Ovary (tissue), 9 donors: ENCODE measurements around the gene ITSN1. TPM values are rescaled to one million over a fixed set of nuclear protein-coding genes. Genes with fewer than 3 reads are reported as not detected.

ENCODE experiments used
- DNase-seq, 5 donors: peaks; one replicate each; pipeline ENCODE4 v3.0.0-alpha.2; 2019 to 2020
- H3K27ac ChIP-seq, 2 donors: fragments of 200-600 bp; one replicate each; pipeline versions ENCODE4 v1.5.1 to v1.8.0; 2019 to 2022
- H3K27me3 ChIP-seq: fragments of 200-600 bp; one replicate; pipeline ENCODE4 v1.8.0; 2022
- H3K36me3 ChIP-seq: fragments of 200-600 bp; sonication (generic); one replicate; pipeline ENCODE4 v1.5.1; 2019
- H3K4me1 ChIP-seq: one replicate; pipeline ENCODE4 v1.8.1; 2013; ENCODE audit warnings: mild to moderate bottlenecking, moderate library complexity; ENCODE audit not compliant: insufficient read depth
- H3K4me3 ChIP-seq: fragments of 200-600 bp; sonication (generic); one replicate; pipeline ENCODE4 v1.5.1; 2017
- H3K9me3 ChIP-seq, 2 donors: fragments of 200-600 bp in 1 of 2; sonication (generic) in 1 of 2; one replicate each; pipeline versions ENCODE4 v1.5.1 to v1.8.1; 2013 to 2019; ENCODE audit warnings: mild to moderate bottlenecking in 1 of 2, moderate library complexity in 1 of 2
- EP300 ChIP-seq: sonication (generic); formaldehyde crosslinking; IDR thresholded peaks from one replicate; pipeline ENCODE4 v1.6.1; 2017; ENCODE audit warnings: antibody characterized with exemption
- POLR2A ChIP-seq: fragments of 450-650 bp; IDR thresholded peaks from one replicate; pipeline ENCODE4 v1.6.1; 2017; ENCODE audit warnings: antibody characterized with exemption, mild to moderate bottlenecking, moderate library complexity
- WGBS, 3 donors: extraction: QIAGEN DNeasy Blood & Tissue Kit in 1 of 3; methylation state at CpG; one replicate each; pipeline versions ENCODE4 v1.1.5 to v1.1.7; 2013 to 2017; 5-methylcytosine and 5-hydroxymethylcytosine counted together
- intact Hi-C, 4 donors: fragments of 100-400 bp; cut with DNase I; formaldehyde crosslinking; loops; one replicate each; pipeline versions ENCODE4 v1.11.0 to v1.15.1; 2022 to 2023
- polyA plus RNA-seq, 2 donors: library from polyadenylated mRNA; stranded (reverse); fragments of 200-250 nt in 1 of 2; fragments of 350-450 nt in 1 of 2; fragmentation: Illumina TruSeq in 1 of 2; extraction: RNeasy Lipid Tissue Mini Kit (QIAGEN cat#74804) in 1 of 2; gene quantifications; one replicate each; pipeline ENCODE4 v1.2.3, GENCODE V29; 2013 to 2014
- total RNA-seq, 7 donors: library from RNA; depleted of rRNA in 2 of 7; stranded (reverse); fragments of >200 nt in 2 of 7; fragmentation: NEBNext Ultra II Directional in 3 of 7; extraction: Animal tissue kit (Norgen Biotek cat#: 25700) in 3 of 7; gene quantifications; one replicate each; pipeline versions ENCODE4 v1.1.0 to v1.2.4, GENCODE V29; 2016 to 2023
- TF ChIP-seq, protein P1 (sequence below), 3 donors: fragments of 450-650 bp in 2 of 3; fragments of 200-600 bp in 1 of 3; IDR thresholded peaks; one replicate each; pipeline versions ENCODE4 v1.5.1 to v1.8.0; 2016 to 2022; ENCODE audit warnings: antibody characterized with exemption in 3 of 3, mild to moderate bottlenecking in 1 of 3
- donor health status: DM: no; HTN: no; CAD: no; lungs with moderate emphysema.
- donor health status: DM: no; HTN: no; CAD: no.
- donor health status: Bipolar disorder and iron deficiency.
- donor health status: DM: yes; HTN: yes; CAD: no.
- donor health status: DM: no; HTN: no; CAD: no.
- donor health status: DM: yes; HTN: yes; CAD: no.

The ITSN1 gene
- total and polyA plus RNA-seq, 9 donors = 22.6 to 61.3 (median 36.4) TPM

DNA sequence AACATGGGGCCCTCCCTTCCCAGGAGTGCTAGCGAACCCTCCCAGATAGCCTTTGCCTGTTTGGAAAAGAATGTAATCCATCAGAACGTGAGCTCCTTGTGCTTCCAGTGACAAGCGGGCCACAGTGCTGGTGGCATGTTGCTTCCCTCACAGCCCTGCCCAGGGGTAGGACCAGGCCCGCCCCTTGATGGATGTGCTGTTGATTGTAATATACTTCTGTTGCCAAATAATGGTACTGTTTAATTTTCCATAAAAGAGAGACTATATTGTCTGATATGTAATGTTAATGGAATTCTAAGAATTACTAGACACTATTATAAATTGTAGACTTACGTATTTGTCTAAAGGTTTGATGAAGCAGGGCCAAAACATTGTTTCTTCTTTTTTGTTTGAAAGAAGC, 256.9 kb downstream of the ITSN1 start:
- intact Hi-C loops = loop anchor here (5.0 to 10.0 kb wide), 2 partner anchors 254 to 257 kb away; partner anchors contain the start of genes CRYZL1 (in 4 of the 4) and ITSN1 (in 4 of the 4)
- 55 to 62% (median 56%) methylated on average over 5 of the region's 5 CpGs for WGBS, 3 donors
- no peak overlapping the region for H3K4me3 ChIP-seq

DNA sequence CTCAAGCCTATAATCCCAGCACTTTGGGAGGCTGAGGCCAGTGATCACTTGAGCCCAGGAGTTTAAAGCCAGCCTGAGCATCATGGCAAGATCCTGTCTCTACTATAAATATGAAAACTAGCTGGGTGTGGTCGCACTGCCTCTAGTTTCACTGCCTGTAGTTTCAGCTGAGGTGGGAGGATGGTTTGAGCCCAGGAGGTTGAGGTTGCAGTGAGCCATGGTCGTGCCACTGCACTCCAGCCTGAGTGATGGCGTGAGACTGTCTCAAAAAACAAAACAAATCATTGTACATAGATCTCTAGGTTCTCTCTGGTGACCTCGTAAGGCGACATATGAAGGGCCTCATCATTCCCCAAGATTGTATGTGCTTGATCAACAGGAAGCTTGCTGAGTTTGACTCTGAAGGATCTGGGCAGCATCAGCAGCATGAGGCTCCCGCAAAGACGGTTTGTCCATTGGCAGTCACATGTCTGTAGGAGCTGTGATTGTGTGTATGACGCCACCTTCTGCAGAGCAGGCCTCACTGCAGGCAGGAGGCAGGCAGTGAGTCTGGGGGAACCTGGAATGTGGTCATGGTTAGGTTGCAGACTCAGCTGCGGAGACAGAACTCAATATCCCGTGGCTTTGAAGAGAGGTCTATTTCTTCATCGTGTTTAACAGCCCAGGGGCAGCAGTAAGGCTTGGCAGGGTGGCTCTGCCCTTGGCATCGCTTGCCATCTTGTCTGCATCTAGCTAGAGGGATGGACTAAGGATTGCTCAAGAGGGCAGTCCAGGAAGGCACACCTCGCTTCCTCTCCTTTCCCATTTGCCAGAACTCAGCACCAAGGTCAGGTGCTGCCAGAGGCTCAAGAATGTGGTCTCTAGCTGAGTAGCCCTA, 259.3 kb downstream of the ITSN1 start:
- DNase-seq = peak in 1 of 5 donors; percentile 32
- Histone ChIP-seq H3K9me3 (no peaks in the 10 kb centered on the region), H3K27me3 (no peaks in the 10 kb centered on the region), H3K27ac (no peak overlapping the region), H3K36me3 (no peaks in the 10 kb centered on the region), H3K4me3 (no peak overlapping the region), H3K4me1 (peaks cover 7% of the 10 kb centered on the region)
- intact Hi-C loops = no loop called here
- TF ChIP-seq, protein P1, sequence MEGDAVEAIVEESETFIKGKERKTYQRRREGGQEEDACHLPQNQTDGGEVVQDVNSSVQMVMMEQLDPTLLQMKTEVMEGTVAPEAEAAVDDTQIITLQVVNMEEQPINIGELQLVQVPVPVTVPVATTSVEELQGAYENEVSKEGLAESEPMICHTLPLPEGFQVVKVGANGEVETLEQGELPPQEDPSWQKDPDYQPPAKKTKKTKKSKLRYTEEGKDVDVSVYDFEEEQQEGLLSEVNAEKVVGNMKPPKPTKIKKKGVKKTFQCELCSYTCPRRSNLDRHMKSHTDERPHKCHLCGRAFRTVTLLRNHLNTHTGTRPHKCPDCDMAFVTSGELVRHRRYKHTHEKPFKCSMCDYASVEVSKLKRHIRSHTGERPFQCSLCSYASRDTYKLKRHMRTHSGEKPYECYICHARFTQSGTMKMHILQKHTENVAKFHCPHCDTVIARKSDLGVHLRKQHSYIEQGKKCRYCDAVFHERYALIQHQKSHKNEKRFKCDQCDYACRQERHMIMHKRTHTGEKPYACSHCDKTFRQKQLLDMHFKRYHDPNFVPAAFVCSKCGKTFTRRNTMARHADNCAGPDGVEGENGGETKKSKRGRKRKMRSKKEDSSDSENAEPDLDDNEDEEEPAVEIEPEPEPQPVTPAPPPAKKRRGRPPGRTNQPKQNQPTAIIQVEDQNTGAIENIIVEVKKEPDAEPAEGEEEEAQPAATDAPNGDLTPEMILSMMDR (IDR thresholded peaks at IDR 0.05) = no peak
- TF ChIP-seq POLR2A = no peak
- no peak for TF ChIP-seq EP300
- WGBS, 3 donors = 60 to 74% (median 67%) methylated on average over 13 of the region's 13 CpGs

More for the DNA sequence above, 256.9 kb downstream of the ITSN1 start:
- no peak for DNase-seq
- H3K27ac ChIP-seq = no peak overlapping the region
- TF ChIP-seq POLR2A (no peak), EP300 (no peak)
- TF ChIP-seq, protein P1 (IDR thresholded peaks at IDR 0.05) = no peak
- H3K27me3 ChIP-seq = no peaks in the 10 kb centered on the region
- H3K4me1 ChIP-seq = peaks cover 7% of the 10 kb centered on the region
- no peaks in the 10 kb centered on the region for H3K36me3 ChIP-seq
- H3K9me3 ChIP-seq = no peaks in the 10 kb centered on the region

DNA sequence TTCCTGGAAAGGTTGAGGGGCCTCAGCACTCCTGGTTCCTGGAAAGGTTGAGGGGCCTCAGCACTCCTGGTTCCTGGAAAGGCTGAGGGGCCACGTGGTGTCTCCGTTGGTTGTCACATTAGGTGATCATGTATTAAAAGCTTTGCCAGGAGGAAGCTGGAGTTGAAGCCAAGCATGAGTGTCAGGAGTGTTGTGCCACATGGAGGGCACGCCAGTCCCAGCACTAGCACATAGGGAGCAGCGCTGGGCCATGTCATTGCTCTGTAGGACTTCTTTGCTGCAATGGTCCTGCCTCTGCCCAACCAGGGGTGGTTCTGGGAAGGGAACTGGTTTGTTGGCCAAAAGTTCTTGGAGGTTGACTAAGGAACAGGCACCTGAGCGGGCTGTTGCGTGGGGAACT, 260.0 kb downstream of the ITSN1 start:
- TF ChIP-seq, protein P1 (IDR thresholded peaks at IDR 0.05) = no peak
- TF ChIP-seq EP300 = no peak
- no peak for TF ChIP-seq POLR2A
- intact Hi-C loops = no loop called here
- no peak for DNase-seq
- peaks cover 7% of the 10 kb centered on the region for H3K4me1 ChIP-seq
- WGBS, 3 donors = 84 to 93% (median 93%) methylated on average over 6 of the region's 6 CpGs
- no peaks in the 10 kb centered on the region for H3K36me3 ChIP-seq
- no peaks in the 10 kb centered on the region for H3K9me3 ChIP-seq
- no peaks in the 10 kb centered on the region for H3K27me3 ChIP-seq
- no peak overlapping the region for H3K4me3 ChIP-seq
- H3K27ac ChIP-seq = no peak overlapping the region

DNA sequence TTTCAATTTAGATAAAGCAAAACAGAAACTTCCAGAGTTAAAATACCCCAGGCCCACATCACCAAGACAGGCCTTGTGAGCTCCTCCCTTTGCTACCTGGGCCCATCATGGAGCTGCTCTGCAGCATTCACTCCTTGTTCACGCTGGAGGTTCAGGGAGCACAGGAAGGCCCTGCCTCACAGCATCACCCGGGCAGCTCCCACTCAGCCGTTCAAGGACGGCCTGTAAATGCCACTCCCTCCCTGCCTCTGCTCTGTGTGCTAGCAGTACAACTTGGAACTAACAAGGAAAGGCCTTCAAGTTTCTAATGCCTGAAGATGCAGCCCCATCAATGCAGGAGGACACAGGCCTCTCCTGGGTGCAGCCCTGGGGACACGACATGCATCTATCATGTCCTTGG, 261.7 kb downstream of the ITSN1 start:
- peak in 4 of 5 donors; percentile 38 to 75 (median 55) for DNase-seq
- H3K27ac ChIP-seq = no peak overlapping the region
- H3K36me3 ChIP-seq = no peaks in the 10 kb centered on the region
- intact Hi-C loops = no loop called here
- peaks cover 6% of the 10 kb centered on the region for H3K4me1 ChIP-seq
- H3K27me3 ChIP-seq = no peaks in the 10 kb centered on the region
- no peak overlapping the region for H3K4me3 ChIP-seq
- no peaks in the 10 kb centered on the region for H3K9me3 ChIP-seq
- 7 to 17% (median 11%) methylated on average over 5 of the region's 5 CpGs for WGBS, 3 donors
- TF ChIP-seq, protein P1 (IDR thresholded peaks at IDR 0.05) = no peak
- no peak for TF ChIP-seq POLR2A
- no peak for TF ChIP-seq EP300
